Muscle of arm (tissue), 12 donors: ENCODE results near the gene PAEP. TPM values are rescaled to one million over a fixed set of nuclear protein-coding genes. Genes with fewer than 3 reads are reported as not detected.

ENCODE experiments used
- DNase-seq: peaks from one replicate; pipeline ENCODE4 v3.0.0-alpha.2; 2013
- polyA plus RNA-seq, 12 donors: library from polyadenylated mRNA; unstranded; fragments of 120-200 nt; gene quantifications; one replicate each; pipeline ENCODE4 v1.2.1, GENCODE V29; 2013; ENCODE audit not compliant: insufficient read length in 12 of 12

PAEP gene
- polyA plus RNA-seq, 12 donors = 0.56 to 13.0 (median 1.4) TPM; not detected in 7

- DNase-seq = no peak
Measured at GRCh38 chr9:135592625-135593024, 31.1 kb downstream of the PAEP start.

DNA sequence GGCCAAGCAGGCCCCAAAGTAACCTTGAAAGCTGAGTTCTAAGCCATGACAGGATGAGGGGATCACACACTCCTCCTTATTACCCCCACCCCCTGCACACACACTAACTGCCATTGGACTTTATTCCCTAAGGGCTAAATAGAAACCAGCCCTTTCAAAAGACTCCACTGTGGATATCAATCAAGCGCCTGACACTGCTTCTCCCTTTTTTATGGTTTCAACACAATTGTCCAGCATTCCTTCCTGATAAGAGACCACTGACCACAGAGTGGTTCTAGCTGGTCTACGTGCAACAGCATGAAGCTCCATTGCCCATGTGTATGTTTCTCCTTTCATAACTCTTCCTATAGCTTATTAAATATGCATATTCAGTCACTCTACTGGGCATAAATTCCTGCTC, 34.7 kb downstream of the PAEP start:
- no peak for DNase-seq

- DNase-seq = no peak
Measured at GRCh38 chr9:135600296-135600817, 38.8 kb downstream of the PAEP start.

DNA sequence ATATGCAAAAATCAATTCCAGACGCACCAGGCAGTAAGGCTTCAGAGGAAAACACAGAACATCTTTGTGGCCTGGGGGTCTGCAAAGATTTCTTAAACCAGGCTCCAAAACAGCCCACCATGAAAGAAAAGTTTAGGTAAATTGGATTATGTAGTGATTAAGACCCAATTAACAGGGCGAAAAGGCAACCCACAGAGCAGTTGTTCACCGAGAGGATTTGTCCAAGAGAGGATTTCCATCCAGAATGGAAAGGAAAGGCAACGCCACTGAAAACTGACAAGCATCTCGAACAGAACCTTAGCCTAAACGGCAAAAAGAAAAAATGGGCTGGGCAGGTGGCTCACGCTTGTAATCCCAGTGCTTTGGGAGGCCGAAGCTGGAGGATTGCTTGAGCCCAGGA, 40.4 kb downstream of the PAEP start:
- no peak for DNase-seq

- no peak for DNase-seq
Measured at GRCh38 chr9:135602789-135603481, 41.4 kb downstream of the PAEP start.

DNA sequence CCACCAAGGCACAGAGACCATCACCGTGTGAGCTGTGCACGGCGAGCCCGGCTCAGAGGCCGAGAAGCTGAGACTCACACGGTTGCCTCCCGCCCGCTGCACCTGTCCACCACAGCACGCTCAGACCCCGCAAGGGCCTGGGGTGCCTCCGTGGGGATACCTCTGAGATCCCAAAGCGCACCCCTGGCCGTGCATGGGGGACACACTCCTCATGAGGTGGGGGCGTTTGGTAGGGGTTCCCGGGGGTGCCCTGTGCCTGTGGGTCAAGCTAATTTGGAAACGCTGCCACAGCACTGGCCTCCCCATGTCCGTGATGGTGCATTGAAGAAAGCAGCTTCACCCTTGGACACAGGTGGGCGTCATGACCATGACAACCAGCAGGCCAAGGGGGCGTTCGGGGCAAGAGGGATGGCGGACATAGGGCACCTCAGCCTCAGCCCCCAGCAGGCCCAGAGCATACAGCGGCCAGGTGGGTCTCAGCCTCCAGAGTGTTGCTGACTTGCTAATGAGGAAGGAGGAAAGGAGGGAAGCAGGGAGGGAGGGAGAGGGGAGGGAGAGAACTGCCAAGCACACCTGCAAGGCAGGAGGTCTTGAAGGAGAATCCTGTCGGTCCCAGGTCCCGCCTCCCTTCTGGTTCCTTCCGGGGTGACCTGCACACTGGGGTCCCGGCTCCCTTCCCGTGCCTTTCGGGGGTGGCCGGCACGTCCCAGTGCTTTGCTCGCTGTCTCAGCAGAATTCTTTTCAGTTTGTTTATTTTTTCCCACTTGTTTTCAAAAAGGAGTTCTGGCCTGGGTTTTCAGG, 43.1 kb downstream of the PAEP start:
- DNase-seq = no peak

DNA sequence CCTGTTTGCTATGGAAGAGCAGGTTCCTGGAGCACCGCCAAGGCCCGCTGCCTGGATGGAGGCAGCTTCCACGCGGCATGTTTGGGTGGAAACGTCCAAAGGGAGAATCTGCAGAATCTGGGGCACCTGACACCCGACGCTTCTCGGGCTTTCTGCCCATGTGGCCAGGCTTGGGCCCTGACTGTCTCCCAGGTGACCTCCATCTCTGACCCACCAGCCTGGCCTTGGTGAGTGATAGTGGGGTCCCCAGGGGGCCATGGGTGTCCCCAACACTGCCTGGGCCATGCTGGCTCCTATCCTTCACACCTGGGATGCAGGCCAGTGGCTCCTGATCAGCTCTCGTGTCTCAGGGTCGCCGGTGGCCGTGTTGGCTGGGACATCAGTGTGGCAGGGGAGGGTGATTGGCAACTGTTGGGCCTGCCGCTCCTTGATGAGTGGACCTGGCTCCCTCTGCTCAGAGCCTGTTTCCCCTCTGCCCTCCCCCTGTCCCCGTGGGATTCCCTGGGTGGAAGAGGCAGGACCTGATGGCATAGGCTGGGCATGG, 43.8 kb downstream of the PAEP start:
- DNase-seq = no peak

- no peak for DNase-seq
Measured at GRCh38 chr9:135606885-135607259, 45.3 kb downstream of the PAEP start.

DNA sequence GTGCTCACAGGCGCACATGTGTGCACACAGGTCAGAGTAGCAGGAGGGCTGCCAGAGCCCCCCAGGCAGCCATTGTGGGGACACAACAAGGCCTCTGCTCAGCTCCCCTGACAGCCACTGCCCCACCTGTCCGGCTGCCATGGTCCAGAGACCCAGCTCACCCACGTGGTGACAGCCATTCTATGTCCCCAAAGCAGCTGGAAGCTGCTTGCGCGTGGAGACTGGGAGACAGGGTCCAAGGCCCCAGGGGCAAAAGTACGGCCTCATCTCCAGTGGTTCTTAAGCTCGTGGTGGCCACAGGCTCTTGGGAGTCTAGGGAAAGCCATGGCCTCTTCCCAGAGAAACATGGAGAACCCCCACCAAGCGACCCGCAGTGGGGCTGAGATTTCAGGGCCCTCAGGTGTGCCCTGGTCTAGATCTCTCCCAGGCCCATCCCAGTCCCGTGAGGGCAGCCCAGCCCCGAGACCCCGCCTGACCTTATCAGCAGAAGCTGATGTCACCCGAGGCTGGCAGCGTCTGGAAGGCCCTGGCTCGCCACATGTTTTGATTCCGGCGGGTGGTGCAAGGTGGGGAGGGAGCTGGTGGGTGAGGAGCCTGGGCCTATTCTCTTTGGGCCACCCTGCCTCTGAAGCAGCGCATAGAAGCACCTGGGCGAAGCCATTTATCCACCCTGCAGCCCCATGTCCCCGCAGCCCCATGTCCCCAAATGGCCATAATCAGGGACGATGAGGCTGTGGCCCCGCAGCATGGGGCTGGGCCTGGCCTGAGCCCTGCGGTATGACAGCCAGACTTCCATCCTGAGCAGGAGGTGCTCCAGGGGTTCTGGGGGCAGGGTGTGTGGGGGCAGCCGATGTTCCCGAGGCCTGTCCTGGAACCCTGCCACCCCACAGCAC, 46.1 kb downstream of the PAEP start:
- DNase-seq = no peak

GRCh38 chr9:135608294-135608998, 46.9 kb downstream of the PAEP start:
- no peak for DNase-seq

GRCh38 chr9:135608999-135609317, 47.4 kb downstream of the PAEP start:
- DNase-seq = no peak

DNA sequence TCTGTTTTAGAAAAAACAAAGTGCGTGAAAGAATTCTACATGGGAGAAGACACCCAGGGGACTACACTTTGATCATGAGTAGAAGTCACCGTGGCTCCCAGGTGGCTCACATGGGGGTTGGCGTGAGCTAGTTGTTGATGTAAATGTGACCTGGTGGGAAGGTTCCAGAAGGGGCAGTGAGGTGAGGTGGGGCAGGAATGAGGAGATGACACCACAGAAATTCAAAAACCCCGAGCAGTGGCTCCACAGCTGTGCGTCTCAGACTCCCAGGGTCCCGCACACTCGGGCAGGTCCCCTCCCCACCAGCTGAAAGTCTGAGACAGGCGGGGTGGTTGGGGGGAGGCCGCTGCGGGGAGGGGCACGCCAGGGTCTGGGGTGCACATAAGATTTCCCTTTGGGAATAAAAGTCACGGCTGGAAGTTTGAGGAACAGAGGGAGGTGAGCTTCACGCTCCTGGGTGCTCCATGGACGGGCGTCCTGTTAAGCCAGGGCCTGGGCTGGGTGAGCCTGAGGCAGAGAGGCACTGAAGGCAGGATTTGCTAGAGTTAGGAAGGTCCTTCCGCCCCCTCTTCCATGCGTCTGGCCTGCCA, 47.9 kb downstream of the PAEP start:
- DNase-seq = no peak

- no peak for DNase-seq
Measured at GRCh38 chr9:135610290-135611141, 49.0 kb downstream of the PAEP start.

DNA sequence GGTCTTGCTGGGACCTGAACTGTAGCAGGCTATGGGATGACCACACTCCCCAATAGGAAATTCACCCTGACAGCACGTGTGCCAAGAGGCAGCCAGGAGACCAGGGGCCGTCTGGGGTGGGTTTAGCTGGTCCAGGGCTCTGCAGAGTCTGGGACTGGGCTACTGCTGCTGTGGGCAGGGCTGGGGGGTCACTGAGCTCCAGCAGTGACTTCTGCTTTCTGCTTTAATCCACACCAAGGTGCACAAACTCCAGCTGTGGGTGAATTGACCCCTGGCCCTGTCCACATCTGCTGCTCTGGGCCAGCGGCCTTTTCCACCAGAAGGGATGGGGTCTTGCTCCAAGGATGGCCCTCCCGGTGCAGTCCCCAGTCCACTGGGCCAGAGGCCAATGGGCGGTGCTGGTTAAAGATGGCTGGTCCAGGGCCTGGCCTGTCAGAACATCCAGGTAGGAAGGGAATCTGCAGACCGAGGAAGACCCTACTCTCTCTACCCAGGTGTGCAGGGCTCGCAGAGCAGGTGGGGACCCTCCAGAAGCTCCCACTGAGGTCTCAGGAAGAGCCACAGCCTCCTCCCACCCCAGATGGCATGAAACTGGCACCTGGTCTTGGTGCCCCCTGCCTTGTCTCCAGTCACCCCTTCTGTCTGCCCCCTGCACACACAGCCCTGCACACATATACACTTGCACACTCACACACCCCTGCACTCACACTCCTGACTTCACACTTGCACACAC, 49.8 kb downstream of the PAEP start:
- no peak for DNase-seq

GRCh38 chr9:135611875-135612209, 50.3 kb downstream of the PAEP start:
- no peak for DNase-seq

DNA sequence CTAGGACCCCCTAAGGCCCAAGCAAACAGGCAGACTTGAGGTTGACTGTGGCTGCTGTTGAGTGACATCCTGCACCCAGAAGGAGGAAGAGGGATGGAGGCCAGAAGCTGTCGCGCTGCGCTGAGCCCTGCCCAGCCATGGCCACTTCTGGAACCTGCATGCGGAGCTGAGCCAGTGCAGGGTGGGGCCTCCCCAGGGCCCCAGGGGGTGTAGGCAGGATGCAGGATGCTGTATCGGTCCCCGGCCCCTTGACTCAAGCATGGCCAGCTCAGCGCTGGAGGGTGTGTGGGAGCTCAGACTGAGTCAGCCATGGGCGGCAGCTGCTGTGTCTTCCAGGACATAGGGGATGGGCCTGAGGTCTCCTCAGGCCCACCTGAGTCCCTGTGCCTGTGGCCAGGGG, 50.9 kb downstream of the PAEP start:
- no peak for DNase-seq

DNA sequence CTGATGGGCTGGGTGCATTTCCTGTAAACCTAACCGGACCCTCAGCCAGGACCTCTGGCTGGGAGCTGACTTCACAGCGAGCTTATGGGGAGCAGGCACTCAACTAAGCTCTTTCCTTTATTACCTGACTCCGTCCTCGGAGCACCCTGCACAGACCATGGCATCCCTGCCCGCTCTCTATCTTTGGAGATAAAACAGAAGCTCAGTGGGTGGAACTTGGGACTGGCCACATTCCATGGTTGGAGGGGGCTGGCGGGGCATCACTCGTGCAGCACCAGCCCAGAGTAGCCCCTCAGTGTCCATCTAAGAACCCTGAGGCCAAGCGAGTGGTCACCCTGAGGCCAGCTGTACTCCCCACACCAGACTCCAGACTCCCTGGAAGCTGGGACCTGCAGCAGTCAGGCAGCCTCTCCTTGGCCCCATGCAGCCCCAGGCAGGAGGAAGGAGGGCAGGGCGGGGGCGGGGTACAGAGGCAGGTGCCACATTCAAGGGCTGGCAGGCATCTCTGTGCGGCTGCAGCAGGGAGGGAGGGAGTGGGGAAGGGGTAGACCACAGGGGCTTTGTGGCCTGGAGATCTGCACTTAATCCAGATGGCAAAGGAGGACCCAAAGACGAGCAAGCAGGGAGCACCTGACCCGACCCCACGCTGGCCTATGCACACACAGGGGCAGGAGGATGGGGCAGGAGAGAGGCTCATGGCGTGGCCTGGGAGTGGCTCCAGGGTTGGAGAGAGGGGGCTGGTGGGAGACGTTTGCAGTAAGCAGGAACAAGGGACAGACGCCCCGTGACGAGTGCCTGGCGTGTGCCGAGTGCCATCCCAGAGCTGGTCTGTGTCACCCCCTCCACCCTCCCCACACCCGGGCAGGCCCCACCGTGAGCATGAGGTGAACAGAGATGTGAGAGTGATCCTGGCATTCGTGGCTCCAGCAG, 51.7 kb downstream of the PAEP start:
- DNase-seq = no peak
